CD4-positive, alpha-beta T cell treated with Interferon alpha-2 for 1 hour (primary cell): ENCODE measurements around the gene MRPL27.
A peak's percentile ranks its signal among the peaks of the same experiment; 100 is the strongest.

Experiments
- DNase-seq, 2 donors: peaks; one replicate each; pipeline ENCODE4 v3.0.0-alpha.2; 2020 to 2022

Gene MRPL27

GRCh38 chr17:50359998-50360461, 13.0 kb downstream of the MRPL27 start:
- no peak for DNase-seq

GRCh38 chr17:50359005-50359699, 13.8 kb downstream of the MRPL27 start:
- no peak for DNase-seq

- no peak for DNase-seq
Measured at GRCh38 chr17:50358177-50358576, 14.8 kb downstream of the MRPL27 start.

GRCh38 chr17:50356892-50357510, 16.0 kb downstream of the MRPL27 start:
- DNase-seq: no peak

DNA sequence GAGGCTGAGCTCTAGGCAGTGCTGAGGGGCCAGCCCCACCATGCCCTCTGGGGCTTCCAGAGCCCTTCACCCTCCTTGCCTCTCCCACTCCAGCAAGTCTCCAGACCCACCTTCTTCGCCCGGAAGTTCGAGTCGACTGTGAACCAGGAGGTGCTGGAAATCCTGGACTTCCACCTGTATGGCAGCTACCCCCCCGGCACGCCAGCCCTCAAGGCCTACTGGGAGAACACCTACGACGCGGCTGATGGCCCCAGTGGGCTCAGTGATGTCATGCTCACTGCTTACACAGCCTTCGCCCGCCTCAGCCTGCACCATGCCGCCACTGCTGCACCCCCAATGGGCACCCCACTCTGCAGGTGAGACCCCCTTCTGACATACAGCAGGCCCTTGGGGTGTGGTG, 16.6 kb downstream of the MRPL27 start:
- no peak for DNase-seq

DNA sequence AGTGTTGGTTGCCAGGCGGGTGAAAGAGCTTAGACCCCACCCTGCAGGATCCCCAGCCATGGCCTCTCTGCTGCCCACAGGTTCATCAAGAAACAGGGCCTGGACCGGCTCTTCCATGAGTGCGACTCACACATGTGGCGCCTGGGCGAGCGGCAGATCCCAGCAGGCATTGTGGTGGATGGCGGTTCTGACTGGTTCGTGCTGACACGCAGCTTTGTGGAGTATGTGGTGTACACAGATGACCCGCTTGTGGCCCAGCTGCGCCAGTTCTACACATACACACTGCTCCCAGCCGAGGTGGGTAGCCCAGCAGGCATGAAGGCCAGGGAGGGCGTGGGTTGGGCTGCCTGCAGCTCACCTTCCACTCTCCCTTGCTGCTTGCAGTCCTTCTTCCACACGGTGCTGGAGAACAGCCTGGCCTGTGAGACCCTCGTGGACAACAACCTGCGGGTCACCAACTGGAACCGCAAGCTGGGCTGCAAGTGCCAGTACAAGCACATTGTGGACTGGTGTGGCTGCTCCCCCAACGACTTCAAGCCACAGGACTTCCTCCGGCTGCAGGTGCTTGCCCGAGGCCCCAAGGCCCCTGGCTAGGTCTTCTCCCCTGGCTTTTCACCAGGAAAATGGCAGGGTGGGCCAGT, 17.2 kb downstream of the MRPL27 start:
- DNase-seq: no peak

DNA sequence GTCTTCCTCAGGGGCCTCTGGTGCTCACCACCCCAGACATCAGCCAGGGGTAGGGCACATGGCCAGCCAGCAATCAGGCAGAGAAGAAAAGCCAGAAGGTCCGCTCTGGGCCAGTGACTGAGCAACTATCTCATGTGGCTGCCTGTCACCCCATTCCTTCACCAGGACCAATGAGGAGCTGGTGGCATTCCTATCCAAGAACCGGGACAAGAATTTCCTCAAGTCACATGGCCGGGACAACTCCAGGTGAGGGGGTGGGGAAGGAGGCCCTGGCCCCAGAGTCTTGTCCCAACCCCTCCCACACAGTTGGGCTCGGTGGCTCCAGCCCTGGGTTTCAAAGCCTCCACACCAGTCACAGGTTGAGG, 17.7 kb downstream of the MRPL27 start:
- no peak for DNase-seq

DNA sequence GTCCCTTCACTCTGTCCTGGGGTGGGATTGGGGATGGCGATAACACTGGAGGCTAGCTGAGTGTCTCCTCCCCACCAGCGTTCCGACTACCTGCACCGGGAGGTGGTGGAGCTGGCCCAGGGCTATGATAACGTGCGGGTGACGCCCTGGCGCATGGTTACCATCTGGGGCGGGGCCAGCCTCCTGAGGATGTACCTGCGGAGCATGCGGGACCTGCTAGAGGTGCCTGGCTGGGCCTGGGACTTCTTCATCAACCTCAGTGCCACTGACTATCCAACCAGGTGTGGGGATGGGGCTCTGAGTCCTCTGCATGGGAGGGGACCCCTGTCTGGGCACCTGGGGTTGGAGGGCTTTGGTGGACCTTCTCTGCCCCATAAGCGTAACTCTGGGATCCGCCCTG, 18.2 kb downstream of the MRPL27 start:
- DNase-seq: no peak

- no peak for DNase-seq
Measured at GRCh38 chr17:50354198-50354597, 18.8 kb downstream of the MRPL27 start.

DNA sequence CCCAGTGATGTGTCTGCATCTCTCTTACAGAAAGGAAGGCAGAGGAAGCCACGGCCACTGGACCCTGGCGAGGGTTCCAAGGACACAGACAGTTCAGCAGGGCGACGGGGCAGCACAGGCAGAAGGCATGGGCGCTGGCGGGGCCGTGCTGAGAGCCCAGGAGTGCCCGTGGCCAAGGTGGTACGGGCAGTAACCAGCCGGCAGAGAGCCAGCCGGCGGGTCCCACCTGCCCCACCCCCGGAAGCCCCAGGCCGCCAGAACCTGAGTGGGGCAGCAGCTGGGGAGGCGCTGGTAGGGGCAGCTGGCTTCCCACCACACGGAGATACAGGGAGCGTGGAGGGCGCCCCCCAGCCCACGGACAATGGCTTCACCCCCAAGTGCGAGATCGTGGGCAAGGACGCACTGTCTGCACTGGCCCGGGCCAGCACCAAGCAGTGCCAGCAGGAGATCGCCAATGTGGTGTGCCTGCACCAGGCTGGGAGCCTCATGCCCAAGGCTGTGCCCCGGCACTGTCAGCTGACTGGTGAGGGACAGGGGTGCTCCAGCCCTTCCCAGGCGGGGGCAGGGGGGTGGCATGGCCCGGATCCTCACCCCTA, 19.3 kb downstream of the MRPL27 start:
- no peak for DNase-seq

DNA sequence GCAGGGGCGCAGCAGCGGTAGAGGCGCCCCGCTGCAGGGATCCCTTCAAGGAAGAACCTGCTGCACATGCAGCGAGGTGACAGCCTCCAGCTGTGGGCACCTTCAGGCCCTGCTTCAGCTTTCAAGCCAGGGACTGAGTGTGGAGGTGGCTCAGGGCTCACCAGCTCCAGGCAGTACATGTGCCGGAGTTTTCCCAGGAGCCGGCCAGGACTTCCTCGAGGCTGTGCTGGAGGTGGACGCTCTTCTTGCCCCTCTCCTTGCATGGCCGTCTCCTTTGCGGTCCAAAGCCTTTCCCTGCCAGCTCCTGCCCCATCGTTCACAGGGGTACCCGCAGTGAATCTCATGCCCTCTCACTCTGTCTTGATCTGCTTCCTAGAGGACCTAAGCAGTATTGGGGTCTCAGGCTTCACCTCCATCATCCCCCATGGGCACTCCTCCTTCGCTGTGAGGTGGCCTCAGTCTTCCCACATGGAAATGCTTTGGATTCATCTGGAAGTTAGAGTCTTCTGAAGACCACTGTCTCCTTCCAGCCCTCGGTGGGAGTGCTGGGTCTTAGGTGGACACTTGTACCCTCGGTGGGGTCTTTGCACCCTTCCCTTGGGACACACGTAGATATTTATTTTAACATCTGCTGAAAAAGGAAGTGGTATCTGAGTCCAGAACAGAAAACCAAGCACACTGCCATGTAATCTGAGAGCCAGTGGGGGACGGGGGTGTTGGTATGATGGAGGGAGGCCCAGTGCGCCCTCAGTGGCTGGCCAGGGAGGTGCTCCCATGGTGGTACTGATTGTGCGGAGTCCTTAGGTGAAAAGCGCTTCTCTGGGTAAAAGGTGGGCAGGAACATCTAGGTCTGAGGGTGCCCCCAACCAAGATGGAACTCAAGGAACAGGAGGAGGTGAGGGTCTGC, 20.0 kb downstream of the MRPL27 start:
- DNase-seq: no peak

- DNase-seq: no peak
Measured at GRCh38 chr17:50352072-50352692, 20.8 kb downstream of the MRPL27 start.

- DNase-seq: no peak
Measured at GRCh38 chr17:50350733-50351132, 22.3 kb downstream of the MRPL27 start.

- DNase-seq: no peak
Measured at GRCh38 chr17:50349243-50349600, 23.8 kb downstream of the MRPL27 start.

GRCh38 chr17:50348522-50349242, 24.3 kb downstream of the MRPL27 start:
- DNase-seq: no peak

DNA sequence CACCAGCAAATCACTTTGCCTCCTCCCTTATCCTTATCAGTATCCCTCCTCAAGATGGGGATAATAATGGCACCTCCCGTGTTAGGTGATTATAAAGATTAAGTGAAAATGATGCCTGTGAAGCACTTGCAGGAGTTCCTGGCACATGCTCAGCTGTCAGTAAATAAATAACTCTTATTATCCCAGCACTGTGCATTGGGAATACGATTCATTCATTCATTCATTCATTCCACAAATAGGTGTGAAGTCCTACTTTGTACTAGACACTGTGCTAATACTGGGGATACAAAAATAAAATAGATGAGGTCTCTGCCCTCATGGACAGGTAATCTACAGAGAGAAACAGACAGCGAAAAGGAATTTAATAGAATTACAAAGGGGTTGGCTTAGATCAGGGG, 25.1 kb downstream of the MRPL27 start:
- no peak for DNase-seq

DNA sequence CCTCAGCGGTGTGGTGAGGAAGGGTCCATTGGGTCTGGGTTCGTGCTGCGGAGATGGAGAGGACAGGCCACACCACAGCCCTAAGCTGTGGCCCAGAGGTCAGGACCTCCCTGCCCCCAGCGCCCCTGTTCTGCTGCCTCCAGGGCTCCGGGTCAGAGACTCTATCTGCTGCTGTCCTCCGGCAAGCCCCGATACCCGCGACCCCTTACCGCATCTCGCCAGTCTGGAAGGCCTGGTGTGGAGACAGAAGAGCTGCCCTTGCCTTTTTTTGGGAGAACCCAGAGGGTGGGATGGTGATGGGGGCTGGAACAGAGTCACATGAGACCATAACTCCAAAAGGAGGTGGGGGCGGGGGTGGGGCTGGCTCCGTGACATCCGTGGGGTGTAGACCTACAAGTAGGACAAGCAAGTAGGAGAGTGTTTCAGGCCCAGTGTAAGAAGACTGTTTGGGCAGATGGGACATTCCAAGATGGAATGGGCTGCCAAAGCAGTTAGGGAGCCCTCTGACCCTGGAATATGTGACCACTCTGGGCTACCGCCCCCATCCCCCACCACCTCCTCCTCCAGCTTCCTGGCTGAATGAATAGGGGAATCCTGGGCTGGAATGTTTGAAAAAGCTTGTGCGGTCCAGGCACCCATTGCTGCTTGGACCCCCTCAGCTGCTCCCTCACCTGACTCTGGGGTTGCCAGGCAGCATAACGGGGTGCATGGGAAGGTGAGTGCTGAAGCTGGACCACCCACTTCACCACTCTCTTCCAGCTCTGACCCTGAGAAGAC, 25.7 kb downstream of the MRPL27 start:
- DNase-seq: no peak

GRCh38 chr17:50346313-50347116, 26.5 kb downstream of the MRPL27 start:
- no peak for DNase-seq

DNA sequence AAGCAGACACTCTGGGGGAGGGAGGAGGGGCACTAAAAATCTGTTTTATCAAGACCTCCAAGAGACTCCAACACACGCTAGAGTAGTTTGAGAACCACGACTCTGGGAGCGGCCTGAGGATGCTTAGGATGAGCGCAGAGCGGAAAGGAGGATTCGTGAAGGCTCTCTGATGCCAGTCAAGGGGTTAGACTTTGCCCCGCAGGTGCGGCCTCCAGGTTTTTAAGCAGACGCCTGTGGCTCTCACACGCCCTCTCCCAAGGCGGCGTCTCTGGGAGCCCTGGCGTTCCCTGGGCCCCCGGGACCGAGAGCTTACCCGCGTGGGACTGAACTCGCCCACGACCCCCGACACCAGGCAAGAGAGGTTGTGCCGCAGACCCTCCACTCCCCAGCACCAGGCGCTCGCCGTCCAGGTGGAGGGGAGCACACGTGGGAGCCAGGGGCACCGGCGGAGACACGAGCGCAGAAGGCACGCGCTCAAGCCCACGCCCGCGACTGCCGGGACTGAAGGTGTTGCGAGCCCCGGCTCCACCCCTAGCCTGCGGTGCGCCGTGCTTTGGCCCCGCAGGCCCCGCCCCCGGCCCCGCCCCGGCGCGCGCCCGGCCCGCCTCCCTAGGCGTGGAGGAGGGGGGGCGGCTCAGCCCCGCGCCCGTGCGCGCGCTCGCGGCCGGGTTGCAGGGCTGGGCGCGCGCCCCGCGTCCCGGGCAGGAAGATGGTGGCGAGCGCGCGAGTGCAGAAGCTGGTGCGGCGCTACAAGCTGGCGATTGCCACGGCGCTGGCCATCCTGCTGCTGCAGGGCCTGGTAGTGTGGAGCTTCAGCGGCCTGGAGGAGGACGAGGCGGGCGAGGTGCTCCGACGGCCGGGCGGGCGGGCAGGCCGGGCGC, 27.3 kb downstream of the MRPL27 start, which contains the start of gene XYLT2:
Gene XYLT2 (plus strand): TSS at position 695 of the 881 bp plus-strand sequence. CDS start 15 bp downstream, at position 710.
- DNase-seq: peak; percentile 90 to 95
